ENCODE results near the gene DYSF.

- TF ChIP-seq YY1 (IDR thresholded peaks at IDR 0.05; ENCODE audit: low read depth) (no peak), TAF1 (IDR thresholded peaks at IDR 0.05; ENCODE audit: low read depth) (no peak), FOXM1 (IDR thresholded peaks at IDR 0.05; ENCODE audit: borderline replicate concordance, low read depth) (no peak), EGR1 (IDR thresholded peaks at IDR 0.05) (no peak), MAX (IDR thresholded peaks at IDR 0.05) (no peak)
- TF ChIP-seq, protein P1, sequence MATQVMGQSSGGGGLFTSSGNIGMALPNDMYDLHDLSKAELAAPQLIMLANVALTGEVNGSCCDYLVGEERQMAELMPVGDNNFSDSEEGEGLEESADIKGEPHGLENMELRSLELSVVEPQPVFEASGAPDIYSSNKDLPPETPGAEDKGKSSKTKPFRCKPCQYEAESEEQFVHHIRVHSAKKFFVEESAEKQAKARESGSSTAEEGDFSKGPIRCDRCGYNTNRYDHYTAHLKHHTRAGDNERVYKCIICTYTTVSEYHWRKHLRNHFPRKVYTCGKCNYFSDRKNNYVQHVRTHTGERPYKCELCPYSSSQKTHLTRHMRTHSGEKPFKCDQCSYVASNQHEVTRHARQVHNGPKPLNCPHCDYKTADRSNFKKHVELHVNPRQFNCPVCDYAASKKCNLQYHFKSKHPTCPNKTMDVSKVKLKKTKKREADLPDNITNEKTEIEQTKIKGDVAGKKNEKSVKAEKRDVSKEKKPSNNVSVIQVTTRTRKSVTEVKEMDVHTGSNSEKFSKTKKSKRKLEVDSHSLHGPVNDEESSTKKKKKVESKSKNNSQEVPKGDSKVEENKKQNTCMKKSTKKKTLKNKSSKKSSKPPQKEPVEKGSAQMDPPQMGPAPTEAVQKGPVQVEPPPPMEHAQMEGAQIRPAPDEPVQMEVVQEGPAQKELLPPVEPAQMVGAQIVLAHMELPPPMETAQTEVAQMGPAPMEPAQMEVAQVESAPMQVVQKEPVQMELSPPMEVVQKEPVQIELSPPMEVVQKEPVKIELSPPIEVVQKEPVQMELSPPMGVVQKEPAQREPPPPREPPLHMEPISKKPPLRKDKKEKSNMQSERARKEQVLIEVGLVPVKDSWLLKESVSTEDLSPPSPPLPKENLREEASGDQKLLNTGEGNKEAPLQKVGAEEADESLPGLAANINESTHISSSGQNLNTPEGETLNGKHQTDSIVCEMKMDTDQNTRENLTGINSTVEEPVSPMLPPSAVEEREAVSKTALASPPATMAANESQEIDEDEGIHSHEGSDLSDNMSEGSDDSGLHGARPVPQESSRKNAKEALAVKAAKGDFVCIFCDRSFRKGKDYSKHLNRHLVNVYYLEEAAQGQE (IDR thresholded peaks at IDR 0.05; ENCODE audit: low read depth), result no peak
Observed at GRCh38 chr2:71577209-71577608, 123.8 kb downstream of the DYSF start.
